ENCODE measurements around the gene CATSPER3. TPM values are rescaled to one million over a fixed set of nuclear protein-coding genes. Genes with fewer than 3 reads are reported as not detected.

The CATSPER3 gene
- total and polyA plus RNA-seq, 2 of the 13 experiments (the other 11 are each of a cell fraction or from before 2014, with no cell fraction given), result 0.33 to 0.37 TPM

DNA sequence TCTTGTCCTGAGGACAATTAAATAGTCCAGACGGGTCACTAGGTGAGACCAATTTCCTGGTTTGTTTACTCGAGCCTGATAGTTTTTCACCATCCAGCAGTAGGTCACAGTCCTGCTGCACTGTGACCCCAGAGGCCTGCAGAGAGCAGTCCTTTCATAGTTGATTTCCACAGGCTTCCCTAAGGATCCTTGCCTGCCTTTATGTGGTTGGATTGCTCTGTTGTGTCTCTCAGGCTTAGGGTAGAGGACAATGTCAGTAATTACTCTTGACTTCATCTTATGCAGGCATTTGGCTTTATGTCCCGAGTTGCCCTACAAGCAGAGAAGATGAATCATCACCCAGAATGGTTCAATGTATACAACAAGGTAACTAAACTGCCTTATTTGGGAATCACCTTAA lies 9.0 kb upstream of the CATSPER3 start (continued):
- TF ChIP-seq NR2F6 (IDR thresholded peaks at IDR 0.05), result peak; percentile 89
- TF ChIP-seq NR2F6 (CRISPR knock-in tag; IDR thresholded peaks at IDR 0.05), result peak; percentile 75
- TF ChIP-seq MIER3 (CRISPR knock-in tag; IDR thresholded peaks at IDR 0.05; ENCODE audit: borderline replicate concordance), result 0 out of 2 replicates have a peak, but pooled peaks have one; percentile 42
- no peak for TF ChIP-seq EED (CRISPR knock-in tag; IDR thresholded peaks at IDR 0.05)
- no peak for TF ChIP-seq ZNF263 (CRISPR knock-in tag; IDR thresholded peaks at IDR 0.05)
- TF ChIP-seq, protein P1, sequence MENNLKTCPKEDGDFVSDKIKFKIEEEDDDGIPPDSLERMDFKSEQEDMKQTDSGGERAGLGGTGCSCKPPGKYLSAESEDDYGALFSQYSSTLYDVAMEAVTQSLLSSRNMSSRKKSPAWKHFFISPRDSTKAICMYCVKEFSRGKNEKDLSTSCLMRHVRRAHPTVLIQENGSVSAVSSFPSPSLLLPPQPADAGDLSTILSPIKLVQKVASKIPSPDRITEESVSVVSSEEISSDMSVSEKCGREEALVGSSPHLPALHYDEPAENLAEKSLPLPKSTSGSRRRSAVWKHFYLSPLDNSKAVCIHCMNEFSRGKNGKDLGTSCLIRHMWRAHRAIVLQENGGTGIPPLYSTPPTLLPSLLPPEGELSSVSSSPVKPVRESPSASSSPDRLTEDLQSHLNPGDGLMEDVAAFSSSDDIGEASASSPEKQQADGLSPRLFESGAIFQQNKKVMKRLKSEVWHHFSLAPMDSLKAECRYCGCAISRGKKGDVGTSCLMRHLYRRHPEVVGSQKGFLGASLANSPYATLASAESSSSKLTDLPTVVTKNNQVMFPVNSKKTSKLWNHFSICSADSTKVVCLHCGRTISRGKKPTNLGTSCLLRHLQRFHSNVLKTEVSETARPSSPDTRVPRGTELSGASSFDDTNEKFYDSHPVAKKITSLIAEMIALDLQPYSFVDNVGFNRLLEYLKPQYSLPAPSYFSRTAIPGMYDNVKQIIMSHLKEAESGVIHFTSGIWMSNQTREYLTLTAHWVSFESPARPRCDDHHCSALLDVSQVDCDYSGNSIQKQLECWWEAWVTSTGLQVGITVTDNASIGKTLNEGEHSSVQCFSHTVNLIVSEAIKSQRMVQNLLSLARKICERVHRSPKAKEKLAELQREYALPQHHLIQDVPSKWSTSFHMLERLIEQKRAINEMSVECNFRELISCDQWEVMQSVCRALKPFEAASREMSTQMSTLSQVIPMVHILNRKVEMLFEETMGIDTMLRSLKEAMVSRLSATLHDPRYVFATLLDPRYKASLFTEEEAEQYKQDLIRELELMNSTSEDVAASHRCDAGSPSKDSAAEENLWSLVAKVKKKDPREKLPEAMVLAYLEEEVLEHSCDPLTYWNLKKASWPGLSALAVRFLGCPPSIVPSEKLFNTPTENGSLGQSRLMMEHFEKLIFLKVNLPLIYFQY (CRISPR knock-in tag; IDR thresholded peaks at IDR 0.05; ENCODE audit: borderline replicate concordance), result no peak
- TF ChIP-seq, protein P2, sequence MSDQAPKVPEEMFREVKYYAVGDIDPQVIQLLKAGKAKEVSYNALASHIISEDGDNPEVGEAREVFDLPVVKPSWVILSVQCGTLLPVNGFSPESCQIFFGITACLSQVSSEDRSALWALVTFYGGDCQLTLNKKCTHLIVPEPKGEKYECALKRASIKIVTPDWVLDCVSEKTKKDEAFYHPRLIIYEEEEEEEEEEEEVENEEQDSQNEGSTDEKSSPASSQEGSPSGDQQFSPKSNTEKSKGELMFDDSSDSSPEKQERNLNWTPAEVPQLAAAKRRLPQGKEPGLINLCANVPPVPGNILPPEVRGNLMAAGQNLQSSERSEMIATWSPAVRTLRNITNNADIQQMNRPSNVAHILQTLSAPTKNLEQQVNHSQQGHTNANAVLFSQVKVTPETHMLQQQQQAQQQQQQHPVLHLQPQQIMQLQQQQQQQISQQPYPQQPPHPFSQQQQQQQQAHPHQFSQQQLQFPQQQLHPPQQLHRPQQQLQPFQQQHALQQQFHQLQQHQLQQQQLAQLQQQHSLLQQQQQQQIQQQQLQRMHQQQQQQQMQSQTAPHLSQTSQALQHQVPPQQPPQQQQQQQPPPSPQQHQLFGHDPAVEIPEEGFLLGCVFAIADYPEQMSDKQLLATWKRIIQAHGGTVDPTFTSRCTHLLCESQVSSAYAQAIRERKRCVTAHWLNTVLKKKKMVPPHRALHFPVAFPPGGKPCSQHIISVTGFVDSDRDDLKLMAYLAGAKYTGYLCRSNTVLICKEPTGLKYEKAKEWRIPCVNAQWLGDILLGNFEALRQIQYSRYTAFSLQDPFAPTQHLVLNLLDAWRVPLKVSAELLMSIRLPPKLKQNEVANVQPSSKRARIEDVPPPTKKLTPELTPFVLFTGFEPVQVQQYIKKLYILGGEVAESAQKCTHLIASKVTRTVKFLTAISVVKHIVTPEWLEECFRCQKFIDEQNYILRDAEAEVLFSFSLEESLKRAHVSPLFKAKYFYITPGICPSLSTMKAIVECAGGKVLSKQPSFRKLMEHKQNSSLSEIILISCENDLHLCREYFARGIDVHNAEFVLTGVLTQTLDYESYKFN (CRISPR knock-in tag; conservative IDR thresholded peaks at IDR 0.05), result peak; percentile 52
- no peak for TF ChIP-seq ZNF382 (CRISPR knock-in tag; IDR thresholded peaks at IDR 0.05; ENCODE audit: borderline replicate concordance)
- no peak for TF ChIP-seq TARDBP (CRISPR knock-in tag; IDR thresholded peaks at IDR 0.05)
- TF ChIP-seq KLF12 (CRISPR knock-in tag; IDR thresholded peaks at IDR 0.05; ENCODE audit: borderline replicate concordance), result no peak
- TF ChIP-seq, protein P3, sequence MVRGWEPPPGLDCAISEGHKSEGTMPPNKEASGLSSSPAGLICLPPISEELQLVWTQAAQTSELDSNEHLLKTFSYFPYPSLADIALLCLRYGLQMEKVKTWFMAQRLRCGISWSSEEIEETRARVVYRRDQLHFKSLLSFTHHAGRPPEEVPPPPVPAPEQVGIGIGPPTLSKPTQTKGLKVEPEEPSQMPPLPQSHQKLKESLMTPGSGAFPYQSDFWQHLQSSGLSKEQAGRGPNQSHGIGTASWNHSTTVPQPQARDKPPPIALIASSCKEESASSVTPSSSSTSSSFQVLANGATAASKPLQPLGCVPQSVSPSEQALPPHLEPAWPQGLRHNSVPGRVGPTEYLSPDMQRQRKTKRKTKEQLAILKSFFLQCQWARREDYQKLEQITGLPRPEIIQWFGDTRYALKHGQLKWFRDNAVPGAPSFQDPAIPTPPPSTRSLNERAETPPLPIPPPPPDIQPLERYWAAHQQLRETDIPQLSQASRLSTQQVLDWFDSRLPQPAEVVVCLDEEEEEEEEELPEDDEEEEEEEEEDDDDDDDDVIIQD (CRISPR knock-in tag; IDR thresholded peaks at IDR 0.05; ENCODE audit: low read depth), result 0 out of 2 replicates have a peak, but pooled peaks have one; percentile 48
- peak; percentile 53; the same call in 1 of the 2 replicates for TF ChIP-seq RXRB (CRISPR knock-in tag; IDR thresholded peaks at IDR 0.05; ENCODE audit: borderline replicate concordance)
- no peak for TF ChIP-seq YY1 (IDR thresholded peaks at IDR 0.05; ENCODE audit: insufficient read depth, insufficient replicate concordance, low read depth, low read length)
- no peak for TF ChIP-seq ZIK1 (CRISPR knock-in tag; IDR thresholded peaks at IDR 0.05; ENCODE audit: borderline replicate concordance, low read depth)
- TF ChIP-seq RFX3 (CRISPR knock-in tag; IDR thresholded peaks at IDR 0.05), result no peak
- no peak for TF ChIP-seq ZNF546 (CRISPR knock-in tag; conservative IDR thresholded peaks at IDR 0.05)
- TF ChIP-seq ZFP36L1 (CRISPR knock-in tag; IDR thresholded peaks at IDR 0.05), result no peak
- TF ChIP-seq ZNF720 (CRISPR knock-in tag; IDR thresholded peaks at IDR 0.05), result no peak
- TF ChIP-seq HMGA1 (CRISPR knock-in tag; conservative IDR thresholded peaks at IDR 0.05), result no peak
- no peak for TF ChIP-seq HES4 (CRISPR knock-in tag; IDR thresholded peaks at IDR 0.05; ENCODE audit: borderline replicate concordance)
- no peak for TF ChIP-seq ZNF274 (CRISPR knock-in tag; IDR thresholded peaks at IDR 0.05)
- TF ChIP-seq, protein P4, sequence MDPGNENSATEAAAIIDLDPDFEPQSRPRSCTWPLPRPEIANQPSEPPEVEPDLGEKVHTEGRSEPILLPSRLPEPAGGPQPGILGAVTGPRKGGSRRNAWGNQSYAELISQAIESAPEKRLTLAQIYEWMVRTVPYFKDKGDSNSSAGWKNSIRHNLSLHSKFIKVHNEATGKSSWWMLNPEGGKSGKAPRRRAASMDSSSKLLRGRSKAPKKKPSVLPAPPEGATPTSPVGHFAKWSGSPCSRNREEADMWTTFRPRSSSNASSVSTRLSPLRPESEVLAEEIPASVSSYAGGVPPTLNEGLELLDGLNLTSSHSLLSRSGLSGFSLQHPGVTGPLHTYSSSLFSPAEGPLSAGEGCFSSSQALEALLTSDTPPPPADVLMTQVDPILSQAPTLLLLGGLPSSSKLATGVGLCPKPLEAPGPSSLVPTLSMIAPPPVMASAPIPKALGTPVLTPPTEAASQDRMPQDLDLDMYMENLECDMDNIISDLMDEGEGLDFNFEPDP (CRISPR knock-in tag; conservative IDR thresholded peaks at IDR 0.05), result no peak
